WTC11 (cell line): ENCODE results near the gene NHERF1. TPM values are rescaled to one million over a fixed set of nuclear protein-coding genes. Genes with fewer than 3 reads are reported as not detected.

Source experiments
- ATAC-seq: fragments of 200-7000 bp; cut with Tn5 transposase; 2 replicates; pipeline ENCODE4 v1.10.0; 2021; ENCODE audit warnings: mild to moderate bottlenecking, moderate library complexity
- CTCF ChIA-PET: fragments of 300-600 bp; sonication (Branson Sonifier 250); formaldehyde crosslinking; loops from one replicate; lab custom pipeline; 2021; ENCODE audit warnings: antibody characterized with exemption; lab: Charles Lee
- POLR2A ChIA-PET: fragments of 350-600 bp; sonication (Branson Sonifier 250); formaldehyde crosslinking; loops from one replicate; lab custom pipeline; 2021; ENCODE audit warnings: antibody characterized with exemption; lab: Charles Lee
- DNase-seq: peaks from one replicate; pipeline ENCODE4 v3.0.0; 2021; ENCODE audit warnings: low spot score
- H3K27ac Mint-ChIP-seq: 2 replicates; pipeline ENCODE4 v1.8.0; 2021; ENCODE audit warnings: mixed read lengths
- H3K27me3 Mint-ChIP-seq: 2 replicates; pipeline ENCODE4 v1.8.0; 2021; ENCODE audit warnings: low read depth, mild to moderate bottlenecking, moderate library complexity, mixed read lengths
- H3K36me3 Mint-ChIP-seq: 2 replicates; pipeline ENCODE4 v1.8.0; 2021; ENCODE audit warnings: mixed read lengths
- H3K4me1 Mint-ChIP-seq: 2 replicates; pipeline ENCODE4 v1.8.0; 2022; ENCODE audit warnings: mixed read lengths
- H3K4me3 Mint-ChIP-seq: 2 replicates; pipeline ENCODE4 v1.8.0; 2021; ENCODE audit warnings: mild to moderate bottlenecking, moderate library complexity, mixed read lengths
- H3K9me3 Mint-ChIP-seq: 2 replicates; pipeline ENCODE4 v1.8.0; 2021; ENCODE audit warnings: mixed read lengths
- ATF1 ChIP-seq: sonication (generic); formaldehyde crosslinking; IDR thresholded peaks from 2 replicates; pipeline ENCODE4 v1.8.1; 2023; ENCODE audit warnings: mild to moderate bottlenecking, moderate library complexity, missing genetic modification reagents
- CDX4 ChIP-seq: fragments of 250-450 bp; sonication (Bioruptor Pico); IDR thresholded peaks from 2 replicates; pipeline ENCODE4 v1.9.0; 2021; ENCODE audit warnings: moderate library complexity, mild to moderate bottlenecking, inconsistent platforms, borderline replicate concordance
- CREM ChIP-seq: sonication (generic); formaldehyde crosslinking; IDR thresholded peaks from 2 replicates; pipeline ENCODE4 v1.8.1; 2022; ENCODE audit warnings: mild to moderate bottlenecking, missing genetic modification reagents, moderate library complexity
- ETV6 ChIP-seq: sonication (generic); formaldehyde crosslinking; IDR thresholded peaks from 2 replicates; pipeline ENCODE4 v1.8.1; 2022; ENCODE audit warnings: mild to moderate bottlenecking, missing genetic modification reagents
- FOXJ3 ChIP-seq: sonication (generic); formaldehyde crosslinking; IDR thresholded peaks from 2 replicates; pipeline ENCODE4 v1.9.0; 2021; ENCODE audit warnings: missing genetic modification reagents, mild to moderate bottlenecking, borderline replicate concordance
- FOXP1 ChIP-seq: sonication (generic); formaldehyde crosslinking; IDR thresholded peaks from 2 replicates; pipeline ENCODE4 v1.8.0; 2022; ENCODE audit warnings: missing genetic modification reagents, mild to moderate bottlenecking, moderate library complexity, borderline replicate concordance
- GABPB1 ChIP-seq: sonication (generic); formaldehyde crosslinking; IDR thresholded peaks from 2 replicates; pipeline ENCODE4 v1.8.1; 2023; ENCODE audit warnings: mild to moderate bottlenecking, missing genetic modification reagents
- GTF2I ChIP-seq: fragments of 250-450 bp; sonication (Bioruptor Pico); conservative IDR thresholded peaks from 2 replicates; pipeline ENCODE4 v1.4.0; 2021; ENCODE audit warnings: mild to moderate bottlenecking
- HMGA2 ChIP-seq: fragments of 250-450 bp; sonication (Bioruptor Pico); IDR thresholded peaks from 2 replicates; pipeline ENCODE4 v1.4.0; 2021; ENCODE audit warnings: mild to moderate bottlenecking, moderate library complexity
- HMGXB4 ChIP-seq: sonication (generic); formaldehyde crosslinking; IDR thresholded peaks from 2 replicates; pipeline ENCODE4 v1.8.1; 2023; ENCODE audit warnings: mild to moderate bottlenecking, moderate library complexity, missing genetic modification reagents
- IRF2 ChIP-seq: sonication (generic); formaldehyde crosslinking; IDR thresholded peaks from 2 replicates; pipeline ENCODE4 v1.8.0; 2022; ENCODE audit warnings: low read depth, missing genetic modification reagents, borderline replicate concordance
- MYBL2 ChIP-seq: sonication (generic); formaldehyde crosslinking; IDR thresholded peaks from 2 replicates; pipeline ENCODE4 v1.8.1; 2023; ENCODE audit warnings: mild to moderate bottlenecking, moderate library complexity, missing genetic modification reagents
- NFE2L1 ChIP-seq: sonication (generic); formaldehyde crosslinking; IDR thresholded peaks from 2 replicates; pipeline ENCODE4 v1.8.1; 2023; ENCODE audit warnings: missing genetic modification reagents
- RELA ChIP-seq: sonication (generic); formaldehyde crosslinking; IDR thresholded peaks from 2 replicates; pipeline ENCODE4 v1.8.1; 2022; ENCODE audit warnings: missing genetic modification reagents, mild to moderate bottlenecking, borderline replicate concordance
- SMAD4 ChIP-seq: sonication (generic); formaldehyde crosslinking; IDR thresholded peaks from 2 replicates; pipeline ENCODE4 v1.8.0; 2022; ENCODE audit warnings: mild to moderate bottlenecking, missing genetic modification reagents
- SP1 ChIP-seq: sonication (generic); formaldehyde crosslinking; conservative IDR thresholded peaks from 2 replicates; pipeline ENCODE4 v1.8.1; 2022; ENCODE audit warnings: missing genetic modification reagents
- TCF7 ChIP-seq: sonication (generic); formaldehyde crosslinking; IDR thresholded peaks from 2 replicates; pipeline ENCODE4 v1.8.0; 2022; ENCODE audit warnings: mild to moderate bottlenecking, low read depth, missing genetic modification reagents, moderate library complexity
- TP53 ChIP-seq: sonication (generic); formaldehyde crosslinking; IDR thresholded peaks from 2 replicates; pipeline ENCODE4 v1.8.1; 2023; ENCODE audit warnings: mild to moderate bottlenecking, missing genetic modification reagents
- ZNF219 ChIP-seq: sonication (generic); formaldehyde crosslinking; IDR thresholded peaks from 2 replicates; pipeline ENCODE4 v1.8.0; 2023; ENCODE audit warnings: missing genetic modification reagents, mild to moderate bottlenecking, borderline replicate concordance
- ZNF263 ChIP-seq: sonication (generic); formaldehyde crosslinking; IDR thresholded peaks from 2 replicates; pipeline ENCODE4 v1.8.1; 2022; ENCODE audit warnings: low read depth, mild to moderate bottlenecking, moderate library complexity, missing genetic modification reagents
- ZNF423 ChIP-seq: fragments of 250-450 bp; sonication (Bioruptor Pico); IDR thresholded peaks from 2 replicates; pipeline ENCODE4 v2.1.2; 2022; ENCODE audit warnings: mild to moderate bottlenecking, moderate library complexity
- ZSCAN18 ChIP-seq: fragments of 250-450 bp; sonication (Bioruptor Pico); IDR thresholded peaks from 2 replicates; pipeline ENCODE4 v2.1.2; 2022; ENCODE audit warnings: mild to moderate bottlenecking, moderate library complexity
- total RNA-seq: library from RNA; stranded (reverse); gene quantifications from 3 replicates; pipeline ENCODE4 v1.2.3, GENCODE V29; 2021

The NHERF1 gene
- total RNA-seq, 1 experiment from 2014 or later = 111 TPM

GRCh38 chr17:74737299-74738050 is 11.0 kb upstream of the NHERF1 start:
- H3K9me3 Mint-ChIP-seq = no peaks in the 10 kb centered on the region
- POLR2A ChIA-PET = interaction anchor here (0.5 to 3.2 kb wide), 6 partner anchors 8 to 236 kb away, joined by 3 to 13 read pairs (median 6); partner anchors contain the start of gene NAT9

GRCh38 chr17:74738051-74738996 is 10.1 kb upstream of the NHERF1 start:
- ChIA-PET POLR2A (interaction anchor here (0.5 to 3.2 kb wide), 4 partner anchors 32 to 235 kb away, joined by 4 to 13 read pairs (median 6); partner anchors contain the start of gene NAT9), CTCF (interaction anchor here (0.7 to 5.2 kb wide), 47 partner anchors 8 to 381 kb away, joined by 3 to 296 read pairs (median 5); partner anchors contain the start of genes CD300A, CD300H, FDXR and GRIN2C)
- ATAC-seq (no peak; the same call in 1 of the 2 replicates), DNase-seq (no peak)
- peak overlapping the region; percentile 81 for H3K4me3 Mint-ChIP-seq
- no peak overlapping the region for H3K27ac Mint-ChIP-seq
- H3K27me3 Mint-ChIP-seq = peaks cover 18% of the 10 kb centered on the region
- H3K4me1 Mint-ChIP-seq = peaks cover 36% of the 10 kb centered on the region
- H3K9me3 Mint-ChIP-seq = peaks cover under 1% of the 10 kb centered on the region; the same call in 1 of the 2 replicates
- H3K36me3 Mint-ChIP-seq = no peaks in the 10 kb centered on the region
- no peak for TF ChIP-seq IRF2 (CRISPR knock-in tag)
- TF ChIP-seq GABPB1 (CRISPR knock-in tag) = peak; percentile 54; the same call in 1 of the 2 replicates

More at GRCh38 chr17:74737299-74738050, 11.0 kb upstream of the NHERF1 start:
- Mint-ChIP-seq H3K36me3 (no peaks in the 10 kb centered on the region), H3K4me1 (peaks cover 34% of the 10 kb centered on the region), H3K27ac (no peak overlapping the region), H3K27me3 (peaks cover 18% of the 10 kb centered on the region), H3K4me3 (peak overlapping the region; percentile 81)
- no peak for TF ChIP-seq HMGA2 (CRISPR knock-in tag)
- TF ChIP-seq ZNF423 = no peak
- peak; percentile 47; the same call in 1 of the 2 replicates for TF ChIP-seq SP1 (CRISPR knock-in tag)
- peak; percentile 70 for TF ChIP-seq HMGXB4 (CRISPR knock-in tag)
- TF ChIP-seq MYBL2 (CRISPR knock-in tag) = 0 out of 2 replicates have a peak, but pooled peaks have one; percentile 44
- no peak for TF ChIP-seq TCF7 (CRISPR knock-in tag)
- TF ChIP-seq FOXP1 (CRISPR knock-in tag) = 0 out of 2 replicates have a peak, but pooled peaks have one; percentile 4
- TF ChIP-seq ZNF263 (CRISPR knock-in tag) = peak; percentile 90
- peak; percentile 65; the same call in 1 of the 2 replicates for TF ChIP-seq ETV6 (CRISPR knock-in tag)
- TF ChIP-seq CREM = 0 out of 2 replicates have a peak, but pooled peaks have one; percentile 49
- DNase-seq (peak; percentile 77), ATAC-seq (peak; percentile 59)
- CTCF ChIA-PET = interaction anchor here (0.6 to 5.2 kb wide), 55 partner anchors 8 to 380 kb away, joined by 3 to 296 read pairs (median 5); partner anchors contain the start of genes CD300A, CD300H, FDXR and GRIN2C

GRCh38 chr17:74739227-74739831 is 9.1 kb upstream of the NHERF1 start:
- DNase-seq = no peak

More at GRCh38 chr17:74739227-74739831, 9.1 kb upstream of the NHERF1 start:
- Mint-ChIP-seq H3K36me3 (no peaks in the 10 kb centered on the region), H3K27me3 (peaks cover 18% of the 10 kb centered on the region), H3K4me3 (peak overlapping the region; percentile 14; the same call in 1 of the 2 replicates), H3K27ac (no peak overlapping the region), H3K4me1 (peaks cover 36% of the 10 kb centered on the region), H3K9me3 (peaks cover 7% of the 10 kb centered on the region; the same call in 1 of the 2 replicates)
- ChIA-PET CTCF (interaction anchor here (0.6 to 5.2 kb wide), 7 partner anchors 7 to 165 kb away, joined by 3 to 296 read pairs (median 4); no protein-coding TSS in a partner anchor), POLR2A (no interaction called here)
- TF ChIP-seq HMGA2 (CRISPR knock-in tag) = no peak
- no peak for TF ChIP-seq TP53 (CRISPR knock-in tag)
- no peak for TF ChIP-seq ATF1 (CRISPR knock-in tag)
- TF ChIP-seq ZNF219 (CRISPR knock-in tag) = no peak
- TF ChIP-seq SMAD4 = no peak
- no peak for TF ChIP-seq FOXJ3 (CRISPR knock-in tag)
- TF ChIP-seq ZSCAN18 (CRISPR knock-in tag) = no peak
- TF ChIP-seq NFE2L1 = no peak
- no peak for TF ChIP-seq RELA (CRISPR knock-in tag)
- no peak for TF ChIP-seq GTF2I (CRISPR knock-in tag)
- no peak for TF ChIP-seq CDX4
- ATAC-seq = no peak
